Heart left ventricle (tissue), 13 donors: Measurements from ENCODE around the gene ZNF776.

Experiments used
- POLR2A ChIP-seq, 2 donors: fragments of 450-650 bp; IDR thresholded peaks; one replicate each; pipeline ENCODE4 v1.6.1; 2017; ENCODE audit warnings: antibody characterized with exemption in 2 of 2, mild to moderate bottlenecking in 2 of 2, moderate library complexity in 2 of 2
- TF ChIP-seq, protein P1 (sequence below), 12 donors: fragments of 200-600 bp; sonication (generic) in 4 of 12; IDR thresholded peaks; one replicate each; pipeline versions ENCODE4 v1.5.0 to v1.8.0; 2018 to 2022; ENCODE audit warnings: antibody characterized with exemption in 12 of 12, mild to moderate bottlenecking in 5 of 12
- donor health status: ischemic (EF 13 %, LVEDD 7.1; RV severe dilation, severe dysfunction).
- donor health status: DM: no; HTN: yes; CAD: no.
- donor health status: DM: no; HTN: no; CAD: no.
- donor health status: ischemic (EF 25% LVEDD 6.9; RV normal size, moderate dysfunction).
- donor health status: ischemic (EF 25% LVEDD 5.7; RV mildly dilated, moderate dysfunction).
- donor health status: ischemic (EF 35%, LVEDD 5.7; RV mildly dilated, moderate dysfunction).
- donor health status: nonischemic (EF 11% LVEDD 7.7; RV severe dilation, severe dysfunction).
- donor health status: DM: yes; HTN: yes; CAD: no.
- donor health status: PGD.
- donor health status: ischemic (EF 29% LVEDD 5.4; RV normal size, mild dysfunction).
- donor health status: nonischemic (EF 23%, LVEDD 6.1; RV moderate dilation, normal function).

DNA sequence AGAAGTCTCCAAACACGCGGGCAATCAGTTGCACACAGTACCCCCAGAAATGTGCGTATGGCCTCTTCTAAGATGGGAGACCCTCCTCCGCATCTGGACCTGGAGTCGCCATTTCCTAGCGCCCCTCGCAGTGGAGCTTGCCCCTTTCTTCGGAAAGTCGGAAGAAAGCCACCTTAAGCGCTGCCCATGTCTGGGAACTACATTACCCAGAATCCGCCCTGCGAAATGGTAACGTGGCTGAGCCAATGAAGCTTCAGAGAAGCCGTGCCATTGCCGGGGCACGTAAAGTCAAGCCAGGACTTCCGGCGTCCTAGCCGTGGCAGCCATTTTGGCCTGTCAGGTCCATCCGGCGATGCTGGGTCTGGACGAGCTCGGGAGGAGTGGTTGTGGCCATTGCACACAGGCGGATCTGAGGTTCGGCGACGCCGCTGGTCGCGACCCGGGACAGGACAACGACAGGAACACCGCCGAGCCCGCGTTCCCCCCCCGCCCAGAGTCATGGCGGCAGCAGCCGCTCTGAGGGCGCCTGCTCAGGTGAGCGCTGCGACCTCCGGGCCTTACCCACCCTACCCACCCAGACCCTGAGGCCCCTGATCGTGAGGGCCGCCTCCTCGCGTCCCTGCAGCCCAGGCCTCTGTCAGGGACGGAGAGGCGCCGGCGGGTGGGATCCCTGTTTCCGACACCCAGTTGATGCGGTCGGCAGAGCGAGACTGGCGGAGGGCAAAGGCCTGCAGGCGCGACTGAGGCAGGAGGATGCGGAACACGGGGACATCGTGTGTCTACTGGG, 22.9 kb downstream of the ZNF776 start, which contains the start of gene ZNF586:
- TF ChIP-seq, protein P1, sequence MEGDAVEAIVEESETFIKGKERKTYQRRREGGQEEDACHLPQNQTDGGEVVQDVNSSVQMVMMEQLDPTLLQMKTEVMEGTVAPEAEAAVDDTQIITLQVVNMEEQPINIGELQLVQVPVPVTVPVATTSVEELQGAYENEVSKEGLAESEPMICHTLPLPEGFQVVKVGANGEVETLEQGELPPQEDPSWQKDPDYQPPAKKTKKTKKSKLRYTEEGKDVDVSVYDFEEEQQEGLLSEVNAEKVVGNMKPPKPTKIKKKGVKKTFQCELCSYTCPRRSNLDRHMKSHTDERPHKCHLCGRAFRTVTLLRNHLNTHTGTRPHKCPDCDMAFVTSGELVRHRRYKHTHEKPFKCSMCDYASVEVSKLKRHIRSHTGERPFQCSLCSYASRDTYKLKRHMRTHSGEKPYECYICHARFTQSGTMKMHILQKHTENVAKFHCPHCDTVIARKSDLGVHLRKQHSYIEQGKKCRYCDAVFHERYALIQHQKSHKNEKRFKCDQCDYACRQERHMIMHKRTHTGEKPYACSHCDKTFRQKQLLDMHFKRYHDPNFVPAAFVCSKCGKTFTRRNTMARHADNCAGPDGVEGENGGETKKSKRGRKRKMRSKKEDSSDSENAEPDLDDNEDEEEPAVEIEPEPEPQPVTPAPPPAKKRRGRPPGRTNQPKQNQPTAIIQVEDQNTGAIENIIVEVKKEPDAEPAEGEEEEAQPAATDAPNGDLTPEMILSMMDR (IDR thresholded peaks at IDR 0.05), result no peak
- TF ChIP-seq POLR2A (IDR thresholded peaks at IDR 0.05), result peak in 1 of 2 donors; percentile 70
